Fibroblast of skin of abdomen (primary cell): ENCODE measurements around the gene HDAC5.
"Not testable (repeated sequence)": the region's sequence is repeated elsewhere in the genome, so short reads cannot be mapped to it uniquely, and the experiment has no call there.

ENCODE experiments used
- DNase-seq: peaks from one replicate; pipeline ENCODE4 v3.0.0-alpha.2; 2013

HDAC5 gene

DNA sequence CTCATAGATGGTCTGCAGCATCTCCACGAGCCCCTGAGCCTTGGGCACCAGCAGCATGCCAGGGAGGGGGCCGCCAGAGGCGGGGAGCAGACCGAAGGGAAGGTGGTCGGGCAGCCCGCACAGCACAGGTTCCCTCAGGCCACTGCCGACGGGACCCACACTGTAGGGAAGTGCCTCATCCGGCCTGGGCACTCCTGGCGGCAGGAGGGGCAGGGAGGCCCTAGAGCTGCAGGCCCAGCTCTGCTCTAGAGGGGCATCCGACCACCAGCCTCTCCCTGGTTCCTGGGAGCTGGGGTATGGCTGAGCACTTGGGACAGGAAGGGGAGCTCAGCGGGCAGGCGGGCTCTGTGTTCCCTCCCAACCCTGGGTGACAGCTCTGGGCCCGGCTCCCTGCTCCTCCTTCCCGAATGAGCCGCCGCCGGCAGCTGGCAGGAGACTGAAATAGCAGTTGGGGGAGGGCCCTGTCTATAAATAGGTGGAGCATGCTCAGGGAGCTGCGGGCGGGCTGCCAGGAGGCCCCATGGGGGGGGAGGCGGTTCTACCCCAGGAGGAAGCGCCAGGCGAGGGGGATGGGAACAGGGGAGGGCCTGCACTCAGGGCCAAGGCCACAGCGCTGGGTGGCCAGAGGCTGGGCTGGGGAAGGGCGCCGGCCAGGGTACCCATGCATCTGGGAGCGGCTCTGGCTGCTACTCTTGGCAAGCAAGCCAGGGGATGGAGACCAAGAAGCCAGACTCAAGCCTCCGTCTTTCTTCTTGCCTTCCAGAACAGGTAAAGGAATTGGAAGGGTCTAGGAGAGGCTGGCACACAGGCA lies 12.4 kb downstream of the HDAC5 start:
- peak; percentile 91 for DNase-seq

DNA sequence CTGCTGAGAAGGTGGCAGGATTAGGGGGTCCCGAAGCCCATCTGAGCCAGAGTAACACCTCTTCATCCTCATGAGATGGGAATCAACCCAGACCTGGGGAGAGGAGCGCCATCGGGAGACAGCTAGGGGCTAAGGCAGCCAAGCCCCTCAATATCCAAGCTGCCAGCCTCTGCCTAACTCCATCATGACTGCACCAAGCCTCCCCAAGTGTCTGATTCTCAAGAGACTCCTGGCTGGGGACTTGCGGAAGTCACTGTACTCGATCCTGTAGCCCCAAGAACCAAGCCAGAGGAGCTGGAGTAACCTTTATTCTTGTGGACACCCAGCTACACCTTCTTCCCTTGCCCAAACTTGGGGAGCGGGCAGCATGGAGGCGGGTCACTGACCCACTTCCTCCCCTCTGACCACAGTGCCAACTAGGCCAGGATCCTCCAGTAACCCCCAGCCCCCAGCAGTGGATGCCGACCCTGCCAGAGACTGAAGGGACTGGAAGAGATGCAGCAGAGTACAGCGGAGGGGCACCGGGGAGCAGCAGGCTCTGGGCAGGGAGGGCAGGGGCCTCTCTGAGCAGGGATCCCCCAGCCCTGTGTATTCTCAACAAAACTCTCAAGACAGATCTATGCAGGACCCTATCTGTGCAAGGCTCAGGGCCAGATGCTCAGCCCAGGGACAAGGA lies 13.3 kb downstream of the HDAC5 start:
- DNase-seq, result no peak

- DNase-seq, result no peak
Measured at GRCh38 chr17:44109312-44109630, 14.2 kb downstream of the HDAC5 start.

- peak; percentile 89 for DNase-seq
Measured at GRCh38 chr17:44108440-44109311, 14.8 kb downstream of the HDAC5 start.

GRCh38 chr17:44106801-44107200 lies 16.6 kb downstream of the HDAC5 start:
- DNase-seq, result no peak

- DNase-seq, result no peak
Measured at GRCh38 chr17:44105941-44106340, 17.5 kb downstream of the HDAC5 start.

DNA sequence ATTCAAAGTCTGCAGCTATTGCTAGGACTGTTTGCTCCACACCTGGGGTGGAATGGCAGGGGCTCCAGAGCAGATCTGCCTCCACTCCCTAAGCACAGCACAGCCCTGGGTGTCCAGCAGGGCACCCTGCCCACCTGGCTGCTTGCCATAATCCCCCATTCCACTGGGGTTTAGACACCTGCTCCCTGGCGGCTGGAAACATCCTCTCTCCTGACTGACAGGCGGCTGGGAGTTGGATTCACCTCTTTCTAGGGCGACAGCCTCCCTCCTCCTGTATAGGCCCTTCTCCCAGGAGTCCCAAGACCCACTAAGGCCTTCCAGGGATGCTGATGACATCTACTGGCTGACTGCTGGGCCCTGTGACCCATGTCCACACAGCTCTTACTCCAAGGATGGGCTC lies 18.0 kb downstream of the HDAC5 start:
- DNase-seq, result no peak

DNA sequence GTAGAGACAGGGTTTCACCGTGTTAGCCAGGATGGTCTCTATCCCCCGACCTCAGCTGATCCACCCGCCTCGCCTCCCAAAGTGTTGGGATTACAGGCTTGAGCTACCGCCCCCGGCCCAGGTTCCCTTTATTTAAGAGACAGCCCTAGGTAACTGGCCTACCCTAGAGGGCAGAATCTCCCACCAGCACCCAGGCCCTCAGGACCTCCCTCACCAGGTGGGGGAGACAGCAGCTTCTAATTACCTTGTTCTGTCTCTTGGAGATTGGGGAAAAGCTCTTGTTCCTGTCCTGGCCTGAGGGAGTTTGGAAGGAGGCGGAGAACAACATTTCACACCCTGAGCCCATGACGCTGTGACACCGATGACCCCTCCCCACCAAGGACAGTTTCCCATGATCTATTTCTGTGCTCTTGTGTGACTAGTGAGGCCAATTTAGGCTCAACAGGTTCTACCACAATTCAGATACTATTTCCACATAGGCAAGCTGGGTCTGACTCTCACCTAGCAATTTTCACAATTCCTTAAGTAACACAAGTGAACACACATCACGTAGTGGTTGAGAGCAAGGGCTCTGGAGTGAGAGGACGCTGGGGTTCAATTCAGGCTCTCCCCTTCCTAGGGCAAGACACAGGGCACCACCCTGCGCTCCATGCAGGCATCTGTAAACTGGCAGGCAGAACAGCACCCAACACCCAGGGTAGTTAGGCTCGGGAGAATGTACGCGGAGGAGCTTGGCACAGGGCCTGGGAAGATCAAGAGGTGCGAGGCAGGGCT lies 20.4 kb downstream of the HDAC5 start:
- no peak for DNase-seq

GRCh38 chr17:44101858-44102257 lies 21.6 kb downstream of the HDAC5 start:
- not testable (repeated sequence) for DNase-seq

DNA sequence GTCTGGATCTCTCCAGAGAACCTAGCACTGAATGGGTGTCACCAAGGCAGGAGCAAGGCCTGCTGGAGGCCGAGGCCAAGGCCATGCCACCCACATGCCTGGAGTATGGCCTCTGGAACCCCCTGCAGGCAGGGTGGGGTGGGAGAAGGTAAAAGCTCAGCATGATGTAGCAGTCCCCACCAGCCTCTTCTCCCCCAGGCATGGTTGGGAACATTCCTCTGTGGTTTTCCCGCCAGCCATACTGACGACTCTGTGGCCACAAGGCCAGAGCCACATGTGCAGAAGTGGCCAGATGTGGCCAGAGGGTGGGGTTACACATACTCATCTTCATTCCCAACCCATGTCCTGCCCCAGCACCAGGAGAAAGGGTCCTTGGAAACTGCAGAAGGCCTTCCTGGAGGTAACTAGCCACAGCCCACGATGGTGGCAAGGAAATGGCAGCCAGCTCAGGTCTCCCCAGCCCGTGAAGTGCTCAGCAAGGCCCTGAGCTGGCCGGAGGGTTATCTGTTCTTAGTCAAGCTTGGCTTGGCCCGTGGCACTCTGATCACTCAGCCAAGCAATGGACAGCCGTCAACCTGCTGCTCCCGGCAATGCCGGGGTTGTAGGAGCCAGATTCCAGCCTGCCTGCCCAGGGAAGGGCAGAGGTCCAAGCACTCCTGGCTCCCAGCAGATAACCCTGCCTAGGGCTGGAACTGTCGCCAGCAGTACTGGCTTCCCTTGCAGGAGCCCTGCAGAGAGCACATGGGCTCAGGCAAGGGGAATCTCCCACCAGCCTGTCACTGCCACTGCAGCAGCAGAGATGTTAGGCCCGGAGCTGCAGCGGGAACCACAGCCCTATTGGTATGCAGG lies 26.1 kb downstream of the HDAC5 start:
- DNase-seq, result peak; percentile 69

DNA sequence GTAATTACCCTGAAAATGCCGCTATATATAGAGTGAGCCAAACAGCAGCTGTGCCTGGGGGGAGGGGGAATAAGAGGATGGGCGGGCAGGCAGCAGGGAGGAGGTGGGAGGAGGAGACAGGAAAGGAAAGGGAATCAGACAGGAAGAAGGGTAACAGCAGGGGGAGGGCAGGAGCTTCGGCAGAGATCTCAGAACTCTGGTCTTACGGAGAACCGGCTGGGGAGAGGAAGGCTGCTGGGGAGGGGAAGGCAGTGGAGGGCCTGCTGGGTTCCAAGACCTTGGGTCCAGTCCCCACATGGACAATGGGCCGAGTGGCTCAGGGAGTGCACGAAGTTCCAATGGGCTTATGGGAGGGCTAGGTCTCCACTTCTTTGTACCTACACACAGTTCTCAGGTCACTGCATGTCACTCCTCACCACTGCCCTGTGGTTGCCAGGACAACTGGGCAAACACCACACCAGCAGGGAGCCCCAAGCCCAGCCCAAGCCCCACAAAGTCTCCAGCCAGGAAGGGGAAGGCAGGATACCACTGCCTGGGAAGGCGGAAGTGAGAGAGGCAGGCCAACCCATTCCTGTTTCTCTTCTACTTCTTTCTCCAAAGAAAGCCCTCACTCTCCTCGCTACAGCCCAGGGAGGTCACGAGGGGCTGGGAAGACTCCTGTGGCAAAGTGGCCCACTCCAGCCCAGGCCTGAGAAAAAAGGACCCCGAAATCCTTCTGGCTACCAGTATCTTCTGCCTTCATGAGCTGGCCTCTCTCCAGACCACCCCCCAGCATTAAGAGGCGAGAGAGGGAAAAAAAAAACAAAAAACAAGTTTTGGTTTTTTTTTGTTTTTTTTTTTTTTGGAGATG lies 27.6 kb downstream of the HDAC5 start:
- DNase-seq, result peak; percentile 94

GRCh38 chr17:44095388-44095646 lies 28.1 kb downstream of the HDAC5 start:
- DNase-seq, result no peak

DNA sequence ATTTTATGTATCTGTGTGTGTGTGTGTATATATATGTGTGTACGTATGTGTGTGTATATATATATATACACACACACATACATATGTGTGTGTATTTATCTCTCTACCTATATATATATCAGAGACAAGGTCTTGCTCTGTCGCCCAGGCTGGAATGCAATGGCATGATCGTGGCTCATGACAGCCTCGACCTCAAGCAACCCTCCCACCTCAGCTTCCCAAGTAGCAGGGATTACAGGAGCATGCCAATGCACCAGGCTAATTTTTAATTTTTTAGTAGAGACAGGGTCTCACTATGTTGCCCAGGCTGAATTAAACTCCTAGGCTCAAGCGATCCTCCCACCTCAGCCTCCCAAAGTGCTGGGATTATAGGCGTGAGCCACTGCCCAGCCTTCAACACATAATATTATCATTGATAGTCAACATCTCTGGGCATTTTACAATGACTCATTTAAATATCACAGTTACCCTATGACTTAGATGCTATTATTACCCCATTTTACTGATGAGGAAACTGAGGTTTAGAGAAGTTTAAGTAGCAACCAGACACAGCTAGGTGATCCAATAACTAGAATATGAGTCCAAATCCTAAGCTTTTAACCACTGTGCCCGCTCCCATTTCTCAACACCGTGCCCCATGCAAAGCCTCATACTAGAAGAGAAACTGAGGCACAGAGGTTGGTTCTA lies 28.6 kb downstream of the HDAC5 start:
- no peak for DNase-seq

DNA sequence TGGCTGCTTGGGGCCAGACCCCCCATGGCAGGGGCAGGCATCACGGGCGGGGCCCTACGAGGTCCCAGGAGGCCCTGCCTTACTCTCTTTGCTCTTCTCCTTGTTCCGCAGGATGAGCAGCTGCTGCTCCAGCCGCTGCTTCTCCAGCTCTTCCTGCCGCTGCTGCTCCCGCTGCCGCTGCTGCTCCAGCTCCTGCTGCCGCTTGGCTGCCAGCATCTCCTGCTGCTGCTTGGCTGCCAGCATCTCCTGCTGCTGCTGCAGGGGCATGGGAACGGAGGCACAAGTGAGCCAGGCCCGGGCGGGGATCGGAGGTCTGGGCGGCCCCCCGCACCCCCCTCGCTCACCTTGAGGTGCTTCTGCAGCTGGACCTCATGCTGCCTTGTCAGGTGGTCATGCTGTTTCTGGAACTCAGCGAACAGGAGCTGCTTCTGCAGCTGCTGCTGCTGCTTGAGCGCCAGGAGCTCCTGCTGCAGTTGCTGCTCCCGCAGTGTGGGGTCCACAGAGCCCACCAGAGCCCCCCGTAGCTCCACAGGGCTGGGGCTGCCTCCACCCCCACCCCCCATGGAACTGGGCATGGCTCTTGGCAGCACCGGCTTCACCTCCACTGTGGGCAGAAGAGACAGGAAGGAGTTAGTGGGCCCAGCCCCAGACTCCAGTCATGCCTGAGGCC lies 30.1 kb downstream of the HDAC5 start:
- no peak for DNase-seq

DNA sequence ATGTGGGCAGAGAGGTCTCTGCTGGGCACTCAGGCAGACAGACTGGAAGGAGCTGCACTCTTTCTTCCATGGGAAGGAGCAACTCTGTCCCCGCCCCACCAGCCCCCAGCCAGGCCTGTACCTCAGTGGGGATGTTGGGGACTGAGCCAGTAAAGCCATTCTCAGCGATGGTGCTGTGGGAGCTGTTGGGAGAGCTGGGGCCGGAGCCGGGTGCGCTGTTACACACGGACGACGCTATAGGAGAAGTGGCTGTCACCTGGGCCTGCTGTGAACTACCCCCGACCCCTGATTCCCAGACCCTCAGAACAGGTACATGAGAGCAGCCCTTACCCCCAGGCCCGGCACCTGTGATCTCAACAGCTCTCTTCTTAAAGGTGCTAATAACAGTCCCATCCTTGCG lies 31.4 kb downstream of the HDAC5 start:
- DNase-seq, result no peak

DNA sequence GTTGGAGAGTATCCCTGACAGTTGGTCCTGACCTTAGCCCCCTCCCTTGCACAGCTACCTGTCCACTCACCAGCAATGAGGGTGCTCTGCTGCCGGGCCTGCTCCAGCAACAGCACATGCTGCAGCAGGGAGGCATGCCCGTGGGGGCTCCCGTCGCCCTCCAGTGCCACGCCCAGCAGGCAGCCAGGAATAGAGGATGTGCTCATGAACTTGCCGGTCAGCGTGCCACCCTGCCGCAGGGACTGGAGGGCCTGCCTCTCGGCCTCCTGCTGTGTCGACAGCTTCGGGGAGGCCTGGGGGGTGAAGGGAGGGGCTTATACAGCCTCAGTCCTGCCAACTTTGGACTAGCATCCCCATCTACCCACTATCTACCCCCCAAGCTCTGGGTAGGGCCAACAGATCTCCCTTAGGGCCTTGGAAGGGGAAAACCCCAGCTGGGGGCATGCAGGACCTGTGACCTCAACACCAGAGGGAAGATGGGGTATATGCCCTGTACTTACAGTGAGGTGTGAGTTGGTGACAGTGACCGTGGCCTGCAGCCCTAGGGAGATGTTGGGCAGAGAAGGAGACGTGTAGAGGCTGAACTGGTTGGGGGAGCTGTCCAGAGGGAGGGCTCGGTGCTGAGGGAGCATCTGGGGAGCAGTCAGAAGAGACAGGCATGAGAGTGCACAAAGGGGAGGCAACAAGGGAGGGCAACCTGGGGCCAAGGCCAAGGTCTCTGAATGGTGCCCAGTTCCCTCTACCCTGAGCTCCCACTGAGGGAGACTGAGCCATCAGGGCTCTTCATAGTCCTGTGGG lies 32.0 kb downstream of the HDAC5 start:
- no peak for DNase-seq

- no peak for DNase-seq
Measured at GRCh38 chr17:44088254-44088653, 35.2 kb downstream of the HDAC5 start.

DNA sequence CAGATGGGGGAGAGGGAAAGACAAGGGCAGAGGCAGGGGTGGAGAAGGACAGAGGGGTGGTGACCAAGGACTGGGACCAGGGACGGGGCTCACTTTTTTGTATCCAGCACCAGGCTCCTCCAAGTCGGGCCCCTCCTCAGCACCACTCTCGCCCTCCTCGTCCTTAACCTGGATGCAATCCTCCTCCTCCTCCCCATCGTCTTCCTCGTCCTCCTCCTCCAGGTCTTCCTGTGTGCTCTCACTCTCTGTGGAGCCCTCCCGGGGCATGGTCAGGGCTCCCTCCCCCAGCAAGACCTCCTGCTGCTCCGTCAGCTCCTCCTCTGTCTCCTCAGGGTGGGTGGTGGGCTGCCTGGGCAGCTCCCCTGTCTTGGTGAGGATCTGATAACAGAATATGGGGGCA lies 36.1 kb downstream of the HDAC5 start:
- no peak for DNase-seq
